ENCODE results near the gene ODR4.
"Not testable (repeated sequence)": the region's sequence is repeated elsewhere in the genome, so short reads cannot be mapped to it uniquely, and the experiment has no call there.

ODR4 gene

DNA sequence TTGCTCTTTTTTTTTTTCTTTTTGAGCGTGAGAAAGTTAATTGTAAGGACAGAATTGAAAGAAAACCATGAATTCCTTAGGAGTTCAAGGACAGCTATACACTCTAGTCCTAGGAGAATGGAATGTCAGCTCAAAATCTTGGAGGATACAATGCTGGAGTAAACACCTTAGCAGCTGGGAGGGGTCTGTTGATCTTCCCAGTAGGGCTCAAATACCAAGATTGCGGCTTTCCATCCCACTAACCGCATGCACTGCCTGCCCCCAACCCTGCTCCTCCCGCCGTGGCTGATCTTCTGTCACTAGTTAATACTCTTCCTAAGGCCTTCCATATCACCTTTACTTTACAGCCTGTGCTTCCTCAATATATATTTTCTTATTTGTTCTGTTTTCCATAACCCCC is 87.9 kb downstream of the ODR4 start:
- no peak for TF ChIP-seq TAF1 (IDR thresholded peaks at IDR 0.05; ENCODE audit: borderline replicate concordance, low read depth, low read length)
- no peak for TF ChIP-seq POLR2A (IDR thresholded peaks at IDR 0.05; ENCODE audit: low read depth, low read length)
- no peak for TF ChIP-seq POLR2AphosphoS5 (IDR thresholded peaks at IDR 0.05; ENCODE audit: low read depth, low read length)
- FAIRE-seq (no peak), DNase-seq (ENCODE audit: insufficient read length) (no peak)

DNA sequence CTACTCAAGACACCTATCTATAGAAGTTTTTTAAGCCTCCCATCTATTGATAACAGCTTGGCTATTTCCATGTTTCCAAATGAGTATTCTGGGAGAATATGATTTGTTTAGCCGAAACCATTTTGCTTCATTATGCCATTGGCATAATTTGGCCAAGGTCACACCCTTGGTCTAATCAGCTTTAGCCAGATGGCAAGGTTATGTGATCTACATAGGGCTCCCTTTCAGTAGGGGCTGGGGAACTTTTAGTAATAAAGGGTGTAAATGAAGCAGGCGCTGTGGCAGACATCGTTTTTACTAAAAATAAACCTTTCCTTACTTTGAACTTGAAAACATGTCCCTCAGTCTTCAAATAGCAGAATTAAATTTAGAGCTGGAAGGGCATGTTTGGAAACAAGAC is 88.3 kb downstream of the ODR4 start:
- FAIRE-seq (no peak), DNase-seq (ENCODE audit: insufficient read length) (no peak)
- TF ChIP-seq POLR2A (IDR thresholded peaks at IDR 0.05; ENCODE audit: low read depth, low read length) (no peak), TAF1 (IDR thresholded peaks at IDR 0.05; ENCODE audit: borderline replicate concordance, low read depth, low read length) (no peak), POLR2AphosphoS5 (IDR thresholded peaks at IDR 0.05; ENCODE audit: low read depth, low read length) (no peak)

DNA sequence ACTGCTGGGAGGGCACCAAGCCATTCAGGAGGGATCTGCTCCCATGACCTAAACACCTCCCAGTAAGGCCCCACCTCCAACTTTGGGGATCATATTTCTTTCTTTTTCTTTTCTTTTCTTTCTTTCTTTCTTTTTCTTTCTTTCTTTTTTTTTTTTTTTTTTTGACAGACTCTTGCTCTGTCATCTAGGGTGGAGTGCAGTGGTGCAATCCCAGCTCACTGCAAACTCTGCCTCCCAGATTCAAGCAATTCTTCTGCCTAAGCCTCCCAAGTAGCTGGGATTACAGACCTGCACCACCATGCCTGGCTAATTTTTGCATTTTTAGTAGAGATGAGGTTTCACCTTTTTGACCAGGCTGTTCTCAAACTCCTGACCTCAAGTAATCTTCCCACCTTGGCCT is 89.9 kb downstream of the ODR4 start:
- not testable (repeated sequence) for DNase-seq (ENCODE audit: insufficient read length); FAIRE-seq

DNA sequence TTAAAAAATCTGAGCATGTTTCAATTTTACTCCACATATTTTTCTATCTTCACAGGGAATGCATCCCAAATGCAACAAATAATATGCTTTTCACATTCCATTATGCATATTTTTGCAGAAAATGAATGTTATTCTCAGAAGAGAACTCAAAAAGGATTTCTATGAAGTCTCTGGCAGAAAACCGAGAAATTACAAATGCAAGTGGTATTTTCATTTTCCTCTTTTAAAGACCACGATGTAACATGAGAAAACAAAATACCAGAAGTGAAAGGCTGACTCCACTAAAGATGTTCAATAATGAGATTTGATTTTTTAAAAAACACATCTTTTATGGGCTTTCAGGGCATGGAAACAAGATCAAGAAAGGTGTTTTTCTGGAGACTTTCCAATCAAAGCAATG is 90.3 kb downstream of the ODR4 start:
- no peak for DNase-seq (ENCODE audit: insufficient read length)
- TF ChIP-seq TAF1 (IDR thresholded peaks at IDR 0.05; ENCODE audit: borderline replicate concordance, low read depth, low read length) (no peak), POLR2AphosphoS5 (IDR thresholded peaks at IDR 0.05; ENCODE audit: low read depth, low read length) (no peak), POLR2A (IDR thresholded peaks at IDR 0.05; ENCODE audit: low read depth, low read length) (no peak)
- FAIRE-seq, result no peak
